CD14-positive monocyte (primary cell): ENCODE results near the gene SEMA6B. TPM values are rescaled to one million over a fixed set of nuclear protein-coding genes. Genes with fewer than 3 reads are reported as not detected.

Experiments
- DNase-seq, 3 donors: peaks; one replicate each; pipeline ENCODE4 v3.0.0-alpha.2; 2011 to 2022
- H2AFZ ChIP-seq: 2 replicates; pipeline ENCODE4 v1.6.0; 2012; ENCODE audit warnings: mild to moderate bottlenecking, low read depth, low read length, inconsistent platforms; ENCODE audit not compliant: insufficient read depth, poor library complexity, severe bottlenecking
- H3K27ac ChIP-seq, 2 donors: 1 replicate in 1 of 2; 2 replicates in 1 of 2; pipeline ENCODE4 v1.5.1; 2012 to 2013; ENCODE audit warnings: low read length in 2 of 2, control low read depth in 1 of 2, inconsistent platforms in 1 of 2, low read depth in 1 of 2, mild to moderate bottlenecking in 1 of 2
- H3K27me3 ChIP-seq, 2 donors: one replicate each; pipeline versions ENCODE4 v1.6.0 to v1.6.1; 2011 to 2013; ENCODE audit warnings: low read length in 2 of 2; ENCODE audit not compliant: control insufficient read depth in 2 of 2, insufficient read depth in 2 of 2
- H3K36me3 ChIP-seq, 2 donors: replicated peaks in 1 of 2; 1 replicate in 1 of 2; 2 replicates in 1 of 2; pipeline versions ENCODE4 v1.5.1 to v1.6.1; 2012 to 2013; ENCODE audit warnings: low read length in 2 of 2, control low read depth in 1 of 2, inconsistent platforms in 1 of 2, mild to moderate bottlenecking in 1 of 2; ENCODE audit not compliant: insufficient read depth in 2 of 2, control insufficient read depth in 1 of 2
- H3K4me1 ChIP-seq, 2 donors: 1 replicate in 1 of 2; 2 replicates in 1 of 2; pipeline versions ENCODE4 v1.5.1 to v1.6.1; 2012 to 2013; ENCODE audit warnings: low read length in 2 of 2, control low read depth in 1 of 2, inconsistent platforms in 1 of 2, mild to moderate bottlenecking in 1 of 2, moderate library complexity in 1 of 2; ENCODE audit not compliant: insufficient read depth in 2 of 2, control insufficient read depth in 1 of 2
- H3K4me2 ChIP-seq: replicated peaks from 2 replicates; pipeline ENCODE3; 2012; ENCODE audit warnings: low read length, moderate library complexity, mild to moderate bottlenecking; ENCODE audit not compliant: poor library complexity, severe bottlenecking; ENCODE audit errors: extremely low read depth
- H3K4me3 ChIP-seq, 3 experiments: fragments of 200-600 bp in 1 of 3; sonication (generic) in 1 of 3; replicated peaks in 1 of 3; 1 replicate in 2 of 3; 2 replicates in 1 of 3; pipeline ENCODE4 v1.5.1; 2011 to 2013; ENCODE audit warnings: low read length in 3 of 3, mild to moderate bottlenecking in 3 of 3, control low read depth in 2 of 3, low read depth in 2 of 3, inconsistent platforms in 1 of 3, moderate library complexity in 1 of 3
- H3K79me2 ChIP-seq: 2 replicates; pipeline ENCODE4 v1.6.0; 2012; ENCODE audit warnings: mild to moderate bottlenecking, control low read depth, inconsistent platforms, low read length, moderate library complexity; ENCODE audit not compliant: insufficient read depth
- H3K9ac ChIP-seq: 2 replicates; pipeline ENCODE4 v1.6.0; 2017; ENCODE audit warnings: low read length, mild to moderate bottlenecking; ENCODE audit not compliant: insufficient read depth, poor library complexity, severe bottlenecking
- H3K9me3 ChIP-seq, 2 donors: replicated peaks in 1 of 2; 1 replicate in 1 of 2; 2 replicates in 1 of 2; pipeline versions ENCODE4 v1.5.1 to v1.6.1; 2012 to 2013; ENCODE audit warnings: low read length in 2 of 2, control low read depth in 1 of 2; ENCODE audit not compliant: control insufficient read depth in 1 of 2, insufficient read depth in 1 of 2
- H4K20me1 ChIP-seq: 2 replicates; pipeline ENCODE4 v1.6.0; 2012; ENCODE audit warnings: mild to moderate bottlenecking, low read length, control low read depth, moderate library complexity; ENCODE audit not compliant: insufficient read depth
- H3K27ac Mint-ChIP-seq, 7 donors: one replicate each; pipeline ENCODE4 v1.8.0; 2020; ENCODE audit warnings: mild to moderate bottlenecking in 7 of 7, mixed read lengths in 7 of 7, moderate library complexity in 6 of 7, inconsistent platforms in 2 of 7
- H3K27me3 Mint-ChIP-seq, 3 donors: one replicate each; pipeline ENCODE4 v1.8.0; 2021 to 2022; ENCODE audit warnings: low read depth in 3 of 3, mild to moderate bottlenecking in 3 of 3, mixed read lengths in 3 of 3, moderate library complexity in 3 of 3, inconsistent platforms in 1 of 3
- H3K36me3 Mint-ChIP-seq, 2 donors: one replicate each; pipeline ENCODE4 v1.8.0; 2020; ENCODE audit warnings: mixed read lengths in 2 of 2, inconsistent platforms in 1 of 2, mild to moderate bottlenecking in 1 of 2
- H3K4me1 Mint-ChIP-seq: one replicate; pipeline ENCODE4 v1.8.0; 2020; ENCODE audit warnings: mild to moderate bottlenecking, mixed read lengths
- H3K4me3 Mint-ChIP-seq, 2 donors: one replicate each; pipeline ENCODE4 v1.8.0; 2020; ENCODE audit warnings: mild to moderate bottlenecking in 2 of 2, mixed read lengths in 2 of 2, moderate library complexity in 1 of 2
- H3K9me3 Mint-ChIP-seq, 7 donors: one replicate each; pipeline ENCODE4 v1.8.0; 2020 to 2022; ENCODE audit warnings: mixed read lengths in 7 of 7, mild to moderate bottlenecking in 6 of 7, moderate library complexity in 6 of 7, inconsistent platforms in 2 of 7
- WGBS: methylation state at CpG from one replicate; pipeline ENCODE4 v1.1.5; 2013; ENCODE audit warnings: missing lambda C conversion rate; ENCODE audit not compliant: insufficient coverage; 5-methylcytosine and 5-hydroxymethylcytosine counted together
- intact Hi-C, 2 donors: fragments of 100-400 bp; cut with micrococcal nuclease; formaldehyde crosslinking; loops; one replicate each; pipeline versions ENCODE4 v1.15.0 to v1.15.1; 2023
- polyA plus RNA-seq, 3 donors: library from polyadenylated mRNA; depleted of rRNA in 1 of 3; unstranded in 2 of 3; stranded (reverse) in 1 of 3; fragments of 300-500 nt in 2 of 3; fragments of >200 nt in 1 of 3; fragmentation: Illumina TruSeq in 2 of 3; gene quantifications; 1 replicate in 2 of 3; 2 replicates in 1 of 3; pipeline ENCODE4 v1.2.3, GENCODE V29; 2012 to 2021
- TF ChIP-seq, protein P1 (sequence below): fragments of 200-600 bp; IDR thresholded peaks from one replicate; pipeline ENCODE4 v1.8.0; 2022; ENCODE audit warnings: antibody characterized with exemption, mild to moderate bottlenecking

Gene SEMA6B
- polyA plus RNA-seq, 3 donors = 0.12 to 1.6 (median 0.87) TPM

DNA sequence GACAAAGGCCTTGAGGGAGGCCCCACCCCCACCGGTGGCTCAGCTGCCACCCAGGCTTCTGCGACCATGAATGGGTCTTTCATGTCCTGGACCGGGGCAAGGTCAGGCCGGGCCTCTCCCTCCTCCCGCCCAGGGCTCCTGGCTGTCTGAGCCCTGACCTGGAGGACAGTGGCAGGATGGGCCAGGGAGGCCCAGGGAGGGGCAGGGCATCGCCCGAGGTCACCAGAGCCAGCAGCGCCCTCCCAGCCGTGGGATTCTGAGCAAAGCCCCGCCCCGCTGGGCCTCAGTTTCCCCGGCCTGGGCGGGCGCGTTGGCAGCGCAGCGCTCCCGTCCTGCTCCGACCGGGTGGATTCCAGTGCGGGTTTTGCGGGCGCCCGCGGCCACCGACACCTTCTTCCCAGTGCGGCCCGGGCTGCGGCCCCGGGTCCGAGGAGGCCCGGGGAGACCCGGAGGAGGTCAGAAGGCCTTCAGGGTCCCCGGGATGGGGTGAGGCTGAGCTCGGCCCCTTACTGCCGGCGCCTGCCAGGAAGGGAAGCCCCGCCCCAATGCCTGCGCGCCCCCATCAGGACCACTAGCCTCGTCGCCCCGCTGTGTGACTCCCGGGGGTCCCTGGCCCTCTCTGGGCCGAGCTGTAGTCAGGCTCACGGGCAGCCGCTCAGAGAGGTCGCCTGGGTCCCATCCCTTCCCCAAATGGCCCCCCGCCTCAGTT is 24.6 kb upstream of the SEMA6B start:
- intact Hi-C loops = no loop called here
- Histone ChIP-seq H3K9ac (peak overlapping the region; percentile 21), H2AFZ (no peak overlapping the region), H3K27ac (no peak overlapping the region), H3K4me3 (peak overlapping the region in 1 of 3 experiments; percentile 8), H3K27me3 (peaks cover 45 to 75% of the 10 kb centered on the region in 2 donors), H4K20me1 (no peaks in the 10 kb centered on the region), H3K4me2 (peak overlapping the region; percentile 29), H3K9me3 (peaks cover 0 to 28% of the 10 kb centered on the region in 2 donors), H3K4me1 (peaks cover 10% of the 10 kb centered on the region in 2 donors), H3K79me2 (no peaks in the 10 kb centered on the region), H3K36me3 (no peaks in the 10 kb centered on the region)
- Mint-ChIP-seq H3K4me1 (no peaks in the 10 kb centered on the region), H3K27ac (no peak overlapping the region), H3K36me3 (peaks cover 3 to 4% of the 10 kb centered on the region in 2 donors), H3K4me3 (peak overlapping the region in 1 of 2 donors; percentile 51), H3K9me3 (peaks cover 0 to 21% (median 8%) of the 10 kb centered on the region in 7 donors), H3K27me3 (peaks cover 71 to 83% (median 76%) of the 10 kb centered on the region in 3 donors)
- TF ChIP-seq, protein P1, sequence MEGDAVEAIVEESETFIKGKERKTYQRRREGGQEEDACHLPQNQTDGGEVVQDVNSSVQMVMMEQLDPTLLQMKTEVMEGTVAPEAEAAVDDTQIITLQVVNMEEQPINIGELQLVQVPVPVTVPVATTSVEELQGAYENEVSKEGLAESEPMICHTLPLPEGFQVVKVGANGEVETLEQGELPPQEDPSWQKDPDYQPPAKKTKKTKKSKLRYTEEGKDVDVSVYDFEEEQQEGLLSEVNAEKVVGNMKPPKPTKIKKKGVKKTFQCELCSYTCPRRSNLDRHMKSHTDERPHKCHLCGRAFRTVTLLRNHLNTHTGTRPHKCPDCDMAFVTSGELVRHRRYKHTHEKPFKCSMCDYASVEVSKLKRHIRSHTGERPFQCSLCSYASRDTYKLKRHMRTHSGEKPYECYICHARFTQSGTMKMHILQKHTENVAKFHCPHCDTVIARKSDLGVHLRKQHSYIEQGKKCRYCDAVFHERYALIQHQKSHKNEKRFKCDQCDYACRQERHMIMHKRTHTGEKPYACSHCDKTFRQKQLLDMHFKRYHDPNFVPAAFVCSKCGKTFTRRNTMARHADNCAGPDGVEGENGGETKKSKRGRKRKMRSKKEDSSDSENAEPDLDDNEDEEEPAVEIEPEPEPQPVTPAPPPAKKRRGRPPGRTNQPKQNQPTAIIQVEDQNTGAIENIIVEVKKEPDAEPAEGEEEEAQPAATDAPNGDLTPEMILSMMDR = no peak
- 3% methylated on average over 49 of the region's 49 CpGs for WGBS
- DNase-seq = no peak

DNA sequence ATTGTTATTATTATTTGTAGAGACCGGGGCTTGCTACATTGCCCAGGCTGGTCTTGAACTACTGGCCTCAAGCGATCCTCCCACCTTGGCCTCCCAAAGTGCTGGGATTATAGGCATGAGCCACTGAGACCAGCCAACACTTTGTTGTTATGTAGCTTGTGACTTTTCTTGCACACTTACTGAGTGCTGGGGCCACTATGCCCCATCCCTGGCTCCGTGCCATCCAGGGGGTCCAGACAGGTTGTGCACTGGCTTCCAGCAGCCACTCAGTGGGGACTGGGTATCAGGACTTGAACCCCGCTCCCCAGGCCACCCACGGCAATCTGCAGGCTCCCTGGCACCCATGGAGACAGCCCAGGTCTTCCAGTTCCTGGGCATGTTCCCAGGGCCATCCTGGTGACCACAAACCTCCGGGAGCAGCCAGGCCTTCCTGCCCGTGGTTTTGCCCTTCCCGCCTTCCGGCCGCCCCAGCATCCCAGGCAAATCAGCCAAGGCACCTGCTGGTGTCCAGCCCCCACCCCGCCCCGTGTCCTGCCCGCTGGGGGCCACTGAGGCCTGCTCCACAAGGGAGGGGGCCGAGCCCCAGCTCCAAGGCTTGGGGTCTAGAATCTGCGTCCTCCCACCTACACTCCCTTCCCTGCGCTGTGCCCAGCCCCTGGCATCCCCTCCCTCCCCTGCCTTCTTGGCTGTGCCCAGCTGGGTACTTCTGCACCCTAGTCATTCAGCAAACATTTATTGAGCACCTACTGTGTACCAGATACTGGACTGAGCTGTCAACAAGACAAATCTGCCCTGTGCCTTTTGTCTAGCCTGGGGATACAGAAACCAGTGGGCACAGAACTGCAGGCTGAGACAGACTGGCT is 23.7 kb upstream of the SEMA6B start:
- no peaks in the 10 kb centered on the region for H4K20me1 ChIP-seq
- TF ChIP-seq, protein P1 = no peak
- H3K4me2 ChIP-seq = no peak overlapping the region
- H3K9me3 ChIP-seq = peaks cover 0 to 30% of the 10 kb centered on the region in 2 donors
- peaks cover 10% of the 10 kb centered on the region in 2 donors for H3K4me1 ChIP-seq
- peaks cover 45 to 84% of the 10 kb centered on the region in 2 donors for H3K27me3 ChIP-seq
- no peaks in the 10 kb centered on the region for H3K79me2 ChIP-seq
- no peak overlapping the region for H3K27ac ChIP-seq
- peaks cover 3 to 4% of the 10 kb centered on the region in 2 donors for H3K36me3 Mint-ChIP-seq
- WGBS = 8% methylated on average over 13 of the region's 16 CpGs
- H3K4me3 ChIP-seq = no peak overlapping the region
- H3K4me3 Mint-ChIP-seq = peak overlapping the region in 1 of 2 donors; percentile 51
- no peak overlapping the region for H2AFZ ChIP-seq
- H3K36me3 ChIP-seq = no peaks in the 10 kb centered on the region
- H3K27ac Mint-ChIP-seq = no peak overlapping the region
- H3K4me1 Mint-ChIP-seq = no peaks in the 10 kb centered on the region
- intact Hi-C loops = no loop called here
- peaks cover 77 to 87% (median 82%) of the 10 kb centered on the region in 3 donors for H3K27me3 Mint-ChIP-seq
- H3K9ac ChIP-seq = no peak overlapping the region
- peaks cover 0 to 22% (median 8%) of the 10 kb centered on the region in 7 donors for H3K9me3 Mint-ChIP-seq
- no peak for DNase-seq
